NCI-H2107 treated with DMSO at 0.1 percent for 48 hours (cell line): ENCODE measurements around the gene PCOLCE2.
"Not testable (repeated sequence)": the region's sequence is repeated elsewhere in the genome, so short reads cannot be mapped to it uniquely, and the experiment has no call there.

Experiments used
- DNase-seq: peaks from one replicate; lab custom pipeline; 2025; ENCODE audit not compliant: unreplicated experiment; lab: John Stamatoyannopoulos, UW

The PCOLCE2 gene

GRCh38 chr3:142902356-142902755 lies 13.5 kb upstream of the PCOLCE2 start:
- no peak for DNase-seq

- no peak for DNase-seq
These were observed 9.7 kb upstream of the PCOLCE2 start for GRCh38 chr3:142898346-142899213.

- no peak for DNase-seq
These were observed 8.9 kb upstream of the PCOLCE2 start for GRCh38 chr3:142897807-142898206.

DNA sequence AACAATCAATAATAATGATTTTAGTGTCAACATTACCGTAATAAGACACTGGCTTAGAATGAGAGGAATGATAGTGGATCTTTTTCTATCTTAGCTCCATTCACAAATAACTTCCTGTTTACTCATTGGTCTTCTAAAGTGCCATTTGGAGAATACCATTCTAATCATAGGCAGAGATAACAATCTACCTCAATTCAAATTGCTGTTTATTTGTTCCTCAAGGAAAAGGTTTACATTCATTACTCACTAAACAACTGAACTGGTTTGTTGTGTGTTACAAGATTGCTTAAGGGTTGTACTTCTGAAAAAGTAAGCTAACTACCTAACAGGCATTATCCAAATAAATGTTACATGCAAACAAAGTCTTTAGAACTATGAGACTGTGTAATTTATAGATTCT lies 8.1 kb upstream of the PCOLCE2 start:
- DNase-seq: no peak

DNA sequence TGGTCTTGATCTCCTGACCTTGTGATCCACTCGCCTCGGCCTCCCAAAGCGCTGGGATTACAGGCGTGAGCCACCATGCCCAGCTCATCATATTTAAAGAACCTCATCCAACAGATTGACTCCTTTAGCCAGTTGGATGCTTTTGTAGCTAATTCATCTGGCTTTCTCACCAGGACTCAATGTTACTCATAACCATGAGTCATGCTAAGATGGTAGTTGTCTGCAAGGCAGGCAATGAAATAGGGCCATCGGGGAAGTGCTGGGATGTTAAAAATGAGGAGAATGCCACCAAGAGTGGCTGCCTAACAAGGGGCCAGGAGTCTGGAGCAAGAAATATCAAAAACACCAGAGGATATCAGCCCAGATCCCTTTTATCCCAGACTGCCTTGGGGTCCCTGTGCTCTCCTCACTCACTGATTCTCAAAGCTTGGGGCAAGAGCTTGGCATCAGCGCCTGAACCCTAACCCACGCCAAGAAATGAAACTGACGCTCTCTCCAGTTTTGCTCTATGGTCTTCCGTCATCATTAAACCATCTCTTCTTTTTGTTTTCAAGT lies 7.4 kb upstream of the PCOLCE2 start:
- DNase-seq: no peak

GRCh38 chr3:142894493-142894892 lies 5.6 kb upstream of the PCOLCE2 start:
- no peak for DNase-seq

GRCh38 chr3:142892714-142893113 lies 3.8 kb upstream of the PCOLCE2 start:
- peak; percentile 20 for DNase-seq

DNA sequence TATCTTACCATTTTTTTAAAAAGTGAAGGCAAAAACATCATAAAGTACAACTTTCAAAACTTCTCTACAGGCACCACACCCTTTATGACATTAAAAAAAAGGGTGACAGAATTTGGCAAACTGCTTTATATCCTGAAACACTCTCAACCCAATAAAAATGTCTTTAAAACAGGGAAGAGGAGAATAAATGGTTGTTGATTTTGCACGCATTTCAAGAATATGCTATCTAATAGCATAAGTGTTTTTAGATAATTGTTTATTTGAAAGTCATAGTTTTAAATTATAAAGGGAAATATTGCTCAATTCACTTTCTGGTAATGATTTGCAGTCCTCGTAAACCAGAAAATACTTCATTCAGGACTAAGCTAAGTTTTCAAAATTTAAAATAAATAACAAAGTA lies 1.7 kb upstream of the PCOLCE2 start:
- no peak for DNase-seq

- DNase-seq: no peak
These were observed 530 bp upstream of the PCOLCE2 start for GRCh38 chr3:142889212-142890014.

- DNase-seq: peak; percentile 34
These were observed 793 bp downstream of the PCOLCE2 start for GRCh38 chr3:142888099-142888480.

GRCh38 chr3:142886940-142887339 lies 1.9 kb downstream of the PCOLCE2 start:
- DNase-seq: no peak

DNA sequence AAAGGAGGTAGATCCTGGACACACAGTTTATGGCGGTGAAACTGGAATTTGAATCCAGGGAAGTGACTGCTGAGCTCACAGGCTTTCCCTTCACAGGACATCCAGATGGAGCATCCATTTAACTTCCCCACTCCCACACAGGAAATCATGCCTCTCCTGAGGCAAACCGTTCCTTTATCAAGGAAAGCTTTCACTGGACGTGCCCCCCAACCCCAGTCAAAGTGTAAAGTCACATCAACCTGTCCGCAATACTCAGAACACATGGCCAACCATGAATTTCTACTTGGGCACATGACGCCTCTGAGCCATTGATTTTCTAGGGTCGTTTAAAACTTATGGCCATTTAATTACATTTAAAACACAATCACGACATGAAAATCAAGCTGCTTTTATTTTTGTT lies 2.9 kb downstream of the PCOLCE2 start:
- DNase-seq: no peak

DNA sequence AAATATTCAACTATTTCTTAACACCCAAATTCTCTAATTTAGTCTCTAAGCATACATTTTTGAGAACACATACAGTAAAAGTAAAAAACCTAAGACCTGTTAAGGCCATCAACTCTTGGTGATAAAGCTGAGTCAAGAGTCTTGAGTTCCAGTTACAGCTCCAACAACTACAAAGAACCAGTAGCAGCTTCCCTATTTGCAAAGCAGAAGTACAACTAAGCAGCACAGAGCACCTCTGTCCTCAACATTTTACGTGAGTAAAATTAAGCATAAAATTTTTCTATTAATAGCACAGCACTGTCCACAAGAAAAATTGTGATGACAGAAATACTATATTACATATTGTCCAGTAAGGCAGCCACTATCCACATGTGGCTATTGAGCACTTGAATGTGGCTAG lies 4.4 kb downstream of the PCOLCE2 start:
- DNase-seq: no peak

GRCh38 chr3:142883534-142883933 lies 5.3 kb downstream of the PCOLCE2 start:
- not testable (repeated sequence) for DNase-seq

DNA sequence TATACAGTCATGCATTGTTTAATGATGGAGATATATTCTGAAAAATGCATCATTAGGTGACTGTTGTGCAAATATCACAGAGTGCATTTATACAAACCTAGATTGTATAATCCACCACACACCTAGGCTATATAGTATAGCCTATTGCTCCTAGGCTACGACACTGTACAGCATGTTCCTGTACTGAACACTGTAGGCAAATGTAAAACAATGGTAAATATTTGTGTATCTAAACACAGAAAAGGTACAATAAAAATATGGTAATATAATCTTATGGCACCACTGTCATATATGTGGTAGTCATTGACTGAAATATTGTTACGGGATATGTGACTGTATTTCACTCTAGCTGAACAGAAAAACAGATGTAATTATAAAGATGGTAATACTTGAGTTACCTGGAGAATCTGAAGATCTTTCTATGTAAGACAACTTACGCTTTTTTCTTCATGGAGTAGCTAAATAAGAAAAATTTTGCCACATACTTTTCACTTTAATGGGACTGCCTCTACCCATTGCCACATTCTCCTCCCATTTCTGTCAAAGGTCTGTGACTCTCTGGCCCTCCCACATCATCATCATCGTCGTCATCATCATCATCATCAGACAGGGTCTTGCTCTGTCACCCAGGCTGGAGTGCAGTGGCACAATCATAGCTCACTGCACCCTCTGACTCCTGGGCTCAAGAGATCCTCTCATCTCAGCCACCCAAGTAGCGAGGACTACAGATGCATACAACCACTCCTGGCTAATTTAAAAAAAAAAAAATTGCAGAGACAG lies 7.2 kb downstream of the PCOLCE2 start:
- DNase-seq: no peak

DNA sequence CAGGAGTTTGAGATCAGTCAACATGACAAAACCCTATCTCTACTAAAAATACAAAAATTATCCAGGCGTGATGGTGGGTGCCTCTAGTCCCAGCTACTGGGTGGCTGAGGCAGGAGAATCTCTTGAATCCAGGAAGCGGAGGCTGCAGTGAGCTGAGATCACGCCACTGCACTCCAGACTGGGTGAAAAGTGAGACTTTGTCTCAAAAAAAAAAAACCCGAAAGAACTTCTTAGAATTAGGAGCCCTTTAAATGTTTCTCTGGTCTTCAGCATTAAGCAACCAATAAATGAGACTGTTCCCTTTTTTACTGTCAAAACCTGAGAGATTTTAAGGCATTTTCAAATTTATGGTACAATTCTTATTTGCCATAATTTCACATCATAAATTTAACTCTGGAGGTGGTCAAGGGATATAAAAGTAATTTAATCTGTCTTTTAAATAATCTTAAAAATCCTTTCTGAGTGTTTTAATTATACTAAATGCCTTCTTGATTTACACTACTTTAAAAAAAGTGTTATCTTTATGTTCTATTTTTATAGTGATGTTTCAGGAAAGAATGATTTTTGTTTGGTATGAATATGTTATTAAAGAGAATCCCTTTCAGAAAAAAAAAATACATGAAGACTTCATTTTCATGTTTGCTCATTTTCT lies 10.1 kb downstream of the PCOLCE2 start:
- DNase-seq: no peak

DNA sequence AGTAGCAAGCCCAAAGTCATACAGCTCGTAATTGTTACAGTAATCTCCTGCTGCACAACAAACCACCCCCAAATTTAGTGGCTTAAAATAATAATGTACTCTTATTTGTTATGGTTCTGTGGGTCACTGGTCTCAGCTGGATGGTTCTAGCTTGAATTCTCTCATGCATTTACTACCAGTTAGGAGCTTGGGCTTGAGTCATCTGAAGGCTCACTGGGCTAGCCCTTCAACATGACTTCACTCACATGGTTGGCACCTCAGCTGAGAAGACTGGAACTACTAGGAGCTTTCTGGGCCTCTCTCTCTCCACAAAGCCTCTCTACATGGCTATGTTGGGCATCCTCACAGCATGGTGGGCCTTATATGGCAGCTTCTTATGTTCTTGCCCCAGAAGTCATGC lies 12.5 kb downstream of the PCOLCE2 start:
- no peak for DNase-seq

DNA sequence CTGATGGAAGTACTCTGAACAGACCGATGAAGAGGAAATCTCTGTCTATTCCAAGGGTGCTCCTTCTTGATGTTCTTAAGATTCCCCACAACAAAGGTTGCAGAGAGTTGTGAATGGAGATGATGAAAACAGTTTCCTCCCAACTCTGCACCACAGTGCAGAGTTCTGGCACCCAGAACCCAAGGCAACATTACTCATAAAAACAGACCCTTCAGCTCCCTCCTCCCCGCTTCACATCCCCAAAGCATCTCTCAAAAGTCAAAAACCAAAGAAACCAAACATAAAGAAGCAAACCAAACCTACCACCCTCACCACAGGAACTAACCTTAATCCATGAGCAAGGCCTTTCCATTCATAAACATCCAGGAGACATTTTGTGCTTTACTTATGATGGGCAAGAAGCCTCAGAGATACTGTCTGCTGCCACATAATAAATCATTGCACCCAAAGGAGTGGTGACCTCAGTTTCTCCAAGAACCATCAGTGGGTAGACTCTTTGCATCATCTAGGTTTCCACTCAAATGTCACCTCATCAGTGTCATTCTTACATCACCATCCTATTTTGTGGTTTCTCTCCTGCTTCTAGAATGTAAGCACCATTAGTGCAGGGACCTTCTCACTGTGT lies 13.2 kb downstream of the PCOLCE2 start:
- DNase-seq: no peak

DNA sequence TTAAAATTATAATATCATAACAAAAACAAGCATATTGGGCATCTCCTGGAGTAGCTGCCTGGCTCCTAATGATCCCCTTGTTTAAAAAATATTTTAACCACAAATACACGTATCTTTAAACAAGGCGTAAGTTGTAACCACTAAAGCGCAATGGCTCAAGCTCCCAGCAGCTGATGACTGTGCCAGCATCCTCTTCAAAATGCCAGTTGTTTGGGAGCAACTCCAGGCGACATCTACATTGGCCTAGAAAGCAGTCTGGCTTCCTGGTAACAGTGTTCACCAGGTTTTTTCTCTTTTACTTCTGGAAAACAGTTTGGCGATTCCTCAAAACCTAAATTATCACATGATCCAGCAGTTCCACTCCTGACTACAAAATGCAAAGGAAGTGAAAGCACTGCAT lies 13.8 kb downstream of the PCOLCE2 start:
- DNase-seq: no peak

DNA sequence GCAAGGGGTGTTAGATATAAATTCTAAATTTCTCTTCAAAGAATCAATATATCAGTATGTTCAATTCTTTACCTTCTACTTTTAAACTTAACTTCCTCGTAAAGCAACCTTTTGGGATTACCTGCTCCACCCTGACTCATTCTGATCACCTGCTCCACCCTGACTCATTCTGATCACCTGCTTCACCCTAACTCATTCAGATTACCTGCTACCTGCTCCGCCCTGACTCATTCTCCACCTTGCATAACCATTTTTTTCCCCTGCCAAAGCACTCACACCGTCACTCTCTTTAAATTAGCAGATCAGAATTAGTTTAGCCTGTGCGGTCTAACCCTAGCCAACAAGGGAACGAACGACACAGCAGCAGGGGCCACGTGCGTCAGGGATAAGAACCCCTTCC lies 20.5 kb downstream of the PCOLCE2 start:
- not testable (repeated sequence) for DNase-seq
